C4-2B (cell line): ENCODE measurements around the gene SNRNP25.
"Not testable (repeated sequence)": the region's sequence is repeated elsewhere in the genome, so short reads cannot be mapped to it uniquely, and the experiment has no call there.

ENCODE experiments used
- H3K27ac ChIP-seq: fragments of 450-650 bp; 2 replicates; pipeline ENCODE4 v1.5.1; 2017
- ZFX ChIP-seq: fragments of 450-650 bp; IDR thresholded peaks from 2 replicates; pipeline ENCODE4 v1.6.1; 2017
- TF ChIP-seq, protein P1 (sequence below): fragments of 450-650 bp; conservative IDR thresholded peaks from 2 replicates; pipeline ENCODE4 v1.5.1; 2017; ENCODE audit warnings: mild to moderate bottlenecking

SNRNP25 gene

DNA sequence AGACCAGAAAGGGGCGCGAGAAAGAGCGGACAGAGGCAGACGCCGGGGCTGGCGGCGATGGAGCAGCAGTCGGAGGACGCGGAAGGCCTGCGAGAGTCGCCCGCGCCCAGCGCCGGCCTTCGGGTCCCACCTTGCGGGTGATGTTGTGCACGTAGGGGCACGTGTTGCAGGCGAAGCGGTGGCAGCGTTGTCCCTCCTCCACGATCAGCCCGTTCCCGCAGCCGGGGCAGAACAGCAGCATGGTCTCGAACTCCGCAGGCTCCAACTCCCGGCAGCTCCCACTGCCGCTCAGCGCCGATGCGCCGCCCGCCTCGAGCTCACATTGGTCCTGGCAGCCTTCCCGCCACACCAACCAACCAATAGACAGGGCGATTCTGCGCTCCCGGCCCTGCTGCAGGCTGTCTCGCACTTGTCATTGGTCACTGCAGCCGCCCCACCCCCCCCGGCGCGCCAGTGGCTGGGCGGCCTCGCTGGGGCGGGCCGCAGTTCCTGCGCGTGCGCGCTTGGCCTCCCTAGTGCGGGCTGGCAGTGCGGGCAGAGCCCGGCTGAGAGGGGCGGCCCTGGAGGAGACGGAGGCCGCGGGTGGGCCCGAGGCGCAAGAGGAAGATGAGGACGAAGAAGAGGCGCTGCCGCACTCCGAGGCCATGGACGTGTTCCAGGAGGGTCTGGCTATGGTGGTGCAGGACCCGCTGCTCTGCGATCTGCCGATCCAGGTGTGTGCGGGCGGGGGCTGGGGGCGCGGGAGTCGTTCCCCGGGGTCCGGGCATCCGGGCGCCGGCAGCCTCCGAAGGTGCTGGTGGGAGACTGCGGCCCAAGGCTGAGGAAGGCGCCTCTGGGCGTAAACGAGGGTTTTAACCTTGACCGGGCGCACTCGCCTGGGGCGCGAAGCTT, at the start of gene SNRNP25, which contains the start of gene POLR3K:
TSS of gene SNRNP25 (plus strand) at position 483 of the 891 bp plus-strand sequence. CDS start at position 672, 189 bp downstream.
TSS of gene POLR3K (minus strand) at position 263 of the 891 bp plus-strand sequence. CDS start at position 241, 22 bp downstream.
- TF ChIP-seq, protein P1, sequence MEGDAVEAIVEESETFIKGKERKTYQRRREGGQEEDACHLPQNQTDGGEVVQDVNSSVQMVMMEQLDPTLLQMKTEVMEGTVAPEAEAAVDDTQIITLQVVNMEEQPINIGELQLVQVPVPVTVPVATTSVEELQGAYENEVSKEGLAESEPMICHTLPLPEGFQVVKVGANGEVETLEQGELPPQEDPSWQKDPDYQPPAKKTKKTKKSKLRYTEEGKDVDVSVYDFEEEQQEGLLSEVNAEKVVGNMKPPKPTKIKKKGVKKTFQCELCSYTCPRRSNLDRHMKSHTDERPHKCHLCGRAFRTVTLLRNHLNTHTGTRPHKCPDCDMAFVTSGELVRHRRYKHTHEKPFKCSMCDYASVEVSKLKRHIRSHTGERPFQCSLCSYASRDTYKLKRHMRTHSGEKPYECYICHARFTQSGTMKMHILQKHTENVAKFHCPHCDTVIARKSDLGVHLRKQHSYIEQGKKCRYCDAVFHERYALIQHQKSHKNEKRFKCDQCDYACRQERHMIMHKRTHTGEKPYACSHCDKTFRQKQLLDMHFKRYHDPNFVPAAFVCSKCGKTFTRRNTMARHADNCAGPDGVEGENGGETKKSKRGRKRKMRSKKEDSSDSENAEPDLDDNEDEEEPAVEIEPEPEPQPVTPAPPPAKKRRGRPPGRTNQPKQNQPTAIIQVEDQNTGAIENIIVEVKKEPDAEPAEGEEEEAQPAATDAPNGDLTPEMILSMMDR = no peak
- TF ChIP-seq ZFX = peak; percentile 45; the same call in 1 of the 2 replicates
- H3K27ac ChIP-seq = peak within 1 kb of the TSS; percentile 95

DNA sequence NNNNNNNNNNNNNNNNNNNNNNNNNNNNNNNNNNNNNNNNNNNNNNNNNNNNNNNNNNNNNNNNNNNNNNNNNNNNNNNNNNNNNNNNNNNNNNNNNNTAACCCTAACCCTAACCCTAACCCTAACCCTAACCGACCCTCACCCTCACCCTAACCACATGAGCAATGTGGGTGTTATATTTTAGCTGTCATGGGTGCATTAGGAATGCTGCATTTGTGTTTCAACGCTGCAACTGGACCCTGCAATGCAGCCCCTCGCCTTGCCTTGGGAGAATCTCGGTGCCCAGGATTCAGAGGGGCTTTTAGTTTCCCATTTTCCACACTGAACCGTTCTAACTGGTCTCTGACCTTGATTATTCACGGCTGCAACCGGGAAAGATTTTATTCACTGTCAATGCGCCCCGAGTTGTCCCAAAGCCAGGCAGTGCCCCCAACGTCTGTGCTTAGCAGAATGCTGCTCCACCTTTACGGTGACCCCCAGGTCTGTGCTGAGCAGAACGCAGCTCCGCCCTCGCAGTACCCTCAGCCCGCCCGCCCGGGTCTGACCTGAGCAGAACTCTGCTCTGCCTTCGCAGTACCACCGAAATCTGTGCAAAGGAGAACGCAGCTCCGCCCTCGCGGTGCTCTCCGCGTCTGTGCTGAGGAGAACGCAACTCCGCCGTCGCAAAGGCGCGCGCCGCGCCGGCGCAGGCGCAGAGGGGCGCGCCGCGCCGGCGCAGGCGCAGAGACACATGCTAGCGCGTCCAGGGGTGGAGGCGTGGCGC, 43.5 kb upstream of the SNRNP25 start:
- no peak overlapping the region for H3K27ac ChIP-seq
- no peak for TF ChIP-seq ZFX
- TF ChIP-seq, protein P1 = no peak

DNA sequence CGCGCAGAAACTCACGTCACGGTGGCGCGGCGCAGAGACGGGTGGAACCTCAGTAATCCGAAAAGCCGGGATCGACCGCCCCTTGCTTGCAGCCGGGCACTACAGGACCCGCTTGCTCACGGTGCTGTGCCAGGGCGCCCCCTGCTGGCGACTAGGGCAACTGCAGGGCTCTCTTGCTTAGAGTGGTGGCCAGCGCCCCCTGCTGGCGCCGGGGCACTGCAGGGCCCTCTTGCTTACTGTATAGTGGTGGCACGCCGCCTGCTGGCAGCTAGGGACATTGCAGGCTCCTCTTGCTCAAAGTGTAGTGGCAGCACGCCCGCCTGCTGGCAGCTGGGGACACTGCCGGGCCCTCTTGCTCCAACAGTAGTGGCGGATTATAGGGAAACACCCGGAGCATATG, 42.9 kb upstream of the SNRNP25 start:
- H3K27ac ChIP-seq = not testable (repeated sequence)
- TF ChIP-seq, protein P1 = peak; percentile 26

DNA sequence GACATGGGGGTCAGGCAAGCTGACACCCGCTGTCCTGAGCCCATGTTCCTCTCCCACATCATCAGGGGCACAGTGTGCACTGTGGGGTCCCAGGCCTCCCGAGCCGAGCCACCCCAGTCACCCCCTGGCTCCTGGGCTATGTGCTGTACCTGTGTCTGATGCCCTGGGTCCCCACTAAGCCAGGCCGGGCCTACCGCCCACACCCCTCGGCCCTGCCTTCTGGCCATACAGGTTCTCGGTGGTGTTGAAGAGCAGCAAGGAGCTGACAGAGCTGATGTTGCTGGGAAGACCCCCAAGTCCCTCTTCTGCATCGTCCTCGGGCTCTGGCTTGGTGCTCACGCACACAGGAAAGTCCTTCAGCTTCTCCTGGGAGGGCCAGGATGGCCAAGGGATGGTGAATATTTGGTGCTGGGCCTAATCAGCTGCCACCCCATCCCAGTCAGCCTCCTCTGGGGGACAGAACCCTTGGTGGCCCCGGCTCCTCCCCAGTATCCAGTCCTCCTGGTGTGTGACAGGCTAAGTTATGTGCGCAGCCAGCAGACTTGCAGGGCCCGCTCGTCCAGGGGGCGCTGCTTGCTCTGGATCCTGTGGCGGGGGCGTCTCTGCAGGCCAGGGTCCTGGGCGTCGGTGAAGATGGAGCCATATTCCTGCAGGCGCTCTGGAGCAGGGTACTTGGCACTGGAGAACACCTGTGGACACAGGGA, 36.4 kb upstream of the SNRNP25 start:
- H3K27ac ChIP-seq = not testable (repeated sequence)

DNA sequence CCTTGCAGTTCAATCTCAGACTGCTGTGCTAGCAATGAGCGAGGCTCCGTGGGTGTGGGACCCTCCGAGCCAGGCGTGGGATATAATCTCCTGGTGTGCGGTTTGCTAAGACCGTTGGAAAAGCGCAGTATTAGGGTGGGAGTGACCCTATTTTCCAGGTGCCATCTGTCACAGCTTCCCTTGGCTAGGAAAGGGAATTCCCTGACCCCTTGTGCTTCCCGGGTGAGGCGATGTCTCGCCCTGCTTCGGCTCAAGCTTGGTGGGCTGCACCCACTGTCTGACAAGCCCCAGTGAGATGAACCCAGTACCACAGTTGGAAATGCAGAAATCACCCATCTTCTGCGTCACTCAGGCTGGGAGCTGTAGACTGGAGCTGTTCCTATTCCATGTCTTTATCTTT, 32.7 kb upstream of the SNRNP25 start:
- H3K27ac ChIP-seq = not testable (repeated sequence)

DNA sequence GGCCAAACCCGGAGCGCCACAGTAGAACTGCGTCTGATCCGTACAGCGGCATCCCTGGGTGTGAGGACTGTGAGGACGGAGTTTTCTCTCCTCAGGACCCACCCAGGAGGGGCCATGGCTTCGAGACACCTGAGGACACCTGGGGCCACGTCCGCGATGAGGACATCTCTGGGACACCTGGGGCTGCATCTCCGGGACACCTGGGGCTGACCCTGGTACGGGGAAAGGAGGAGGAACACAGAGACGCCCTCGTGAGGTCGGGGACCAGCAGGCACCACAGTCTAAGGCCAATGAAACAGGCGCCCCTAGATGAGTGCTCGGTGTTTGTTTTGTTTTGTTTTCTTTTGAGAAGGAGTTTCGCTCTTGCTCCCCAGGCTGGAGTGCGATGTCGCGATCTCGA, 29.5 kb upstream of the SNRNP25 start:
- not testable (repeated sequence) for H3K27ac ChIP-seq

DNA sequence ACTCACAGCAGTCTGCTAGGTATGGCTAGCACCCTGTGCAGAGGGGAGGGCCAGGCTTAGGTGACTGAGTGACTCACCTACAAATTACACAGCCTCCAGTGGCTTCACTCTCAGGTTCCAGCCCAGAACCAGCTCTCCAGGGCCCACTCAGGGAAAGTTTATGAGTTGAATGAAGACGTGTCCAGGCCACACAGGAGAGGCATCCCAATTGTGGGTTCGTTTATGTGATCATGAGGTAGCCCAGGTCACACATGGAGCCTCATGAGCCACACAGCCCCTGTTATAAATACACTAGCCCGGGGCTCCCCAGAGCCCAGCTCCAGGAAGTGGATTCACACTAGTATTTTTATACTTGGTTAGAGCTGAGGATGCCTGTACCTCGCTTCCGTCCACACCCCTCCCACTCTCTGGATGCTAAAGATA, 27.7 kb upstream of the SNRNP25 start:
- H3K27ac ChIP-seq = not testable (repeated sequence)

DNA sequence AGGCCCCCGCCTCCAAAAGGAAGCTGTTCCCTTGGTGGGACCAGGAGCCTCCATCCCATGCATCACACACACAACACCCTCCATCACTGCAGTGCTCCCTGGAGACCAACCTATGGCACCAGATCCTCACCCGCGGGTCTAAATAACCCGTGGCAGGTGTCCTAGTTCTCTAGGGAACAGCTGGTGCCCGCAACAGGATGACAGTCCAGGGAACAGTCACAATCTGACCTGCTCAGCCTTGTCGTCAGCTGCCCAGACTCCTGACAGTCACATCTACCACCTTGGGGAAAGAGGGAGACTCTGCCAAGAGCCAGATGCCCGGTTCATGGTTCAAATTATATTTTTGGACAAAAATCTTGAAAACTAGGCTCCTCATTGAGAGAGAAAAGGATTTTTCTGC, 23.0 kb upstream of the SNRNP25 start:
- H3K27ac ChIP-seq = not testable (repeated sequence)

DNA sequence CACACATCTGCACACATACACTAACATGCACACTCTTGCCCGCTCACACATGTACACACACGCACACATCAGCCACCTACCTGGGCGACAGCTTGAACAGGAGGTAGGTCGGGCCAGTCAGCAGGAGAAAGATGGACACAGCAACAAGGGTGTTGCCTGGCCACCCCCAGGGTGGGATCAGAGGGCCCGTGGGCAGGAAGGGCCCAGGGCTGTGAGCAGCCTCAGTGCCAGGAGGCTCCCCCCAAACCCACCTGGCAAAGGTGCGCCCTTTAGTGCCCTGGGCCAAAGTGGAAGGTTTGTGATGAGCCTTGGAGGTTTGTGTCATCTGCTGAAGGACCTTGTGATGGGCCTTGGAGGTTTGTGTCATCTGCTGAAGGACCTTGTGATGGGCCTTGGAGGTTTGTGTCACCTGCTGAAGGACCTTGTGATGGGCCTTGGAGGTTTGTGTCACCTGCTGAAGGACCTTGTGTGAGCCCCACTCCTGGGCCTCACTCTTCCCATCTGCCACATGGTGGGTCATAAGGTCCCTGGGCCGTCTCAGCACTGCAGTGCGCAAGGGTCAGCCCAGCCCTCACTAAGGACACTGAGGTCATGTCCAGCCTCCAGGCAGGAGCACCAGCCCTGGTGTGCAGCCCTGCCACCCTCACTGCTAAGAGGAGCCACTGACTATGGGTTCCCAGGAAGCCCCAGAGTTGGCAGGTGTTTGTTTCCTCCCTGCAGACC, 20.3 kb upstream of the SNRNP25 start:
- not testable (repeated sequence) for H3K27ac ChIP-seq

DNA sequence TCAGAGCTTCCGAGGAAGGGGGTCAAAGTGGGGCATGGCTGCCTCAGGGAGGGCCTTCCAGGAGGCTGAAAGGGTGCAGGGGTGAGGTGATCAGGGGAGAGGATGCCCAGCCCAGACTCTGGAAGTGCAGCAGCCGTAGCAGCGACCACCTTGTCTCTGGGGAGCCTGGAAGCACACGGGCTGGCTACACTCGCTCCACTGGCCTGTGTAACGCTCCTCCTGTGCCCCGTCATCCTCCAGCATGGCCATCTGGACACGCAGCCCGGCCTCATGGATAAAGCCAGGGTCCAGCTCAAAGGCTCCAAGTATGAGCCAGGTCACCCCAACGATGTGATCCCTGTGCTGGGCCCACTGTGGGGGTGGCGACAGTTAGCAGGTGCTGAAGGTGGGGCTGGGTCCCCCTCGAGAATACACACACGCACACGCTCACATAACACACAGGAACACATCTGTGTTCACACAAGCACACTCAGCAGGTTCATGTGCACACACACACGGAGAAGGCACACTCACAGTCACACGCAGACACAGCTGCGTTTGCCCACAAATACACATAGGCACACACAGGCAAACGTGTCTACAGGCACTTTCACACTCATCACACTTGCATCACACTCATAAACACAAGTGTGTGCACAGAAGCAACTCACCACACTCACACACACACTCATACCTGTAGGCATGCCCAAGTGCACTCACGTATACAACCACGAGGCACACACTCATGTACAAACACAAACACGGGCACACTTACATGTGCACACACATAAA, 19.6 kb upstream of the SNRNP25 start:
- H3K27ac ChIP-seq = no peak overlapping the region
- TF ChIP-seq ZFX = no peak
